NCI-H1417 treated with DMSO at 0.1 percent for 48 hours (cell line): ENCODE data around the gene TMEM129.

Experiments
- DNase-seq: peaks from one replicate; lab custom pipeline; 2025; lab: John Stamatoyannopoulos, UW

Gene TMEM129, protein sequence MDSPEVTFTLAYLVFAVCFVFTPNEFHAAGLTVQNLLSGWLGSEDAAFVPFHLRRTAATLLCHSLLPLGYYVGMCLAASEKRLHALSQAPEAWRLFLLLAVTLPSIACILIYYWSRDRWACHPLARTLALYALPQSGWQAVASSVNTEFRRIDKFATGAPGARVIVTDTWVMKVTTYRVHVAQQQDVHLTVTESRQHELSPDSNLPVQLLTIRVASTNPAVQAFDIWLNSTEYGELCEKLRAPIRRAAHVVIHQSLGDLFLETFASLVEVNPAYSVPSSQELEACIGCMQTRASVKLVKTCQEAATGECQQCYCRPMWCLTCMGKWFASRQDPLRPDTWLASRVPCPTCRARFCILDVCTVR

DNA sequence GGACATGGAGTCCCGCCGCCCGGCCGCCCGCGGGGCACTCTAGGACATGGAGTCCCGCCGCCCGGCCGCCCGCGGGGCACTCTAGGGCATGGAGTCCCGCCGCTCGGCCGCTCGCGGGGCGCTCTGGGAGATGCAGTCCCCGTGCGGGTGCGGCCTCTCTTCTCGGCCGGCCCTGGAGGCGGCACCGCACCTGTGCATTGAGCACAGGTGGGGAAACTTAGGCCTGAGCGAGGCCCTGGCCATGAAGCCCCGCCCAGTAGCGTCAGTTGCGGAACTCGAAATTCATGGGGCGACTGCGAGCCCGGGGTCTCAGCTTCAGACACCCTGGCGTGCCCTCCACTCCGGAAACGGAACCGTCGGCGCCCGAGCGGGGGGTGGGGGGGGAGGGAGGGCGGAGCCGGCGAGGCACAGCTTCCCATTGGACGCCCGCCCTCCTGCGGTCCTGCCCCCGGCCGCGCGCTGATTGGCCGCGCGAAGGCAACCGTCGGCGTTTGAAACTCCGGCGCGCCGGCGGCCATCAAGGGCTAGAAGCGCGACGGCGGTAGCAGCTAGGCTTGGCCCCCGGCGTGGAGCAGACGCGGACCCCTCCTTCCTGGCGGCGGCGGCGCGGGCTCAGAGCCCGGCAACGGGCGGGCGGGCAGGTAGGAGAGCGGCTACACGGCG lies at the start of gene TMEM129, which contains the start of gene TACC3:
Gene TMEM129, minus strand, starts transcription at position 321 of the 663 bp plus-strand sequence. CDS start 486 bp downstream, outside the sequence.
Gene TACC3, plus strand, starts transcription at position 519 of the 663 bp plus-strand sequence. CDS start 1,901 bp downstream, outside the sequence.
- DNase-seq: peak; percentile 76

DNA sequence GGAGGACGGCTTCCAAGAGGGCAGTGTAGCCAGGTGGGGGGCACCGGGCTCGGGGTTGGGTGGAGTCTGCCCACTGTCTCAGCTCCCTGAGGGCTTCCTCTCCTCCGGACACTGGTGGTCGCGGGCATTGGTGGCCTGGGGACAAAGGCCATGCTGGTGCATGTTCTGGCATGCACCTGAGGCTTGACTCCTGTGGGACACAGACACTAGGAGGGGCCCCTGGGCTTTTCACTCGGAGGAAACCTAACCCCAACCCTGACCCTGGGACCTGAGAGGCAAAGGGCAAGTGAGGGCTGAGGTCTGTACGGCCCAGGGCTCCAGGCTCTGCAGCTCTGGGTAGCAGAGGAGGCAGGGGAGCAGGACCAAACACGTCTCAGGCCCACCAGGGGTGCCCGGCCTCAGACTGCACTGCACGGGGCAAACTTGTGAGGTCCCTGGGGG lies 49.7 kb upstream of the TMEM129 start:
- DNase-seq: no peak

DNA sequence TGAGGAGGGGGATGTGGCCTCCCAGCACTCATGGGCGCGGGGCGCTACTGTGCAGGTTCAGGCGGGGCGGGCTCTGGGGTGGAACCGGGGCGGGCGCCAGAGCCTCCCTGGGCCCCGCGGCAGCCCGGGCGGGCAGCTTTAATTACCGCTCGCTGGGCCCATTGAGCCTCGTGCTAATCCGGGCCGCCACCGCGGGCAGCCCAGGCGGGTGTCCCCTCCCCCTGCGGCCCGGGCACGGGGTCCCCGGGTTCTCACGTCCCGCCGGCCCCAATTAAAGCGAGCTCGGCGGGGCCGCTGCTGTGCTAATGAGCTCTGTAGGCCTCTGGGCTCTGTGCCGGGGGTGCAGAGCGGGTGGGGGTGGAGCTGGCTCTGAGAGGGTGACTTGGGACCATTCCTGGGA lies 49.1 kb upstream of the TMEM129 start:
- no peak for DNase-seq

DNA sequence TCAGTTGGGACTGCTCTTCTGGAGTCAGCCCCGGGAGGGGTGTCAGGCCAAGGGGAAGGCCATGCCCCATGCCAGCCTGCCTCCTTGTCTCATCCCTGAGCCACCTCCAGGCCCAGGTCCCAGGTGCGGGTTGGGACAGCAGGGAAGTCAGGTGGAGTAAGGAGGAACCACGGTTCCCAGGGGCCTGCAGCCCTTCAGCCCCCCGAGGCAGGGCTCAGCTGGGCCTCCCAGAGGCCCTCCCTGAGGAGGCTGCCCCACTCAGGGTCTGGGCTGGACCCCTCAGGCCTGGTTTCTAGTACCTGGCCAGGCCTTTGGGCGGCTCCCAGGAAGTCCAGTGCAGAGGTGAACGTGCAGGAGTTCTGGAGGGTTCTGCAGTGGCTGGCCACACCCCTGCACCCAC lies 48.6 kb upstream of the TMEM129 start:
- no peak for DNase-seq

DNA sequence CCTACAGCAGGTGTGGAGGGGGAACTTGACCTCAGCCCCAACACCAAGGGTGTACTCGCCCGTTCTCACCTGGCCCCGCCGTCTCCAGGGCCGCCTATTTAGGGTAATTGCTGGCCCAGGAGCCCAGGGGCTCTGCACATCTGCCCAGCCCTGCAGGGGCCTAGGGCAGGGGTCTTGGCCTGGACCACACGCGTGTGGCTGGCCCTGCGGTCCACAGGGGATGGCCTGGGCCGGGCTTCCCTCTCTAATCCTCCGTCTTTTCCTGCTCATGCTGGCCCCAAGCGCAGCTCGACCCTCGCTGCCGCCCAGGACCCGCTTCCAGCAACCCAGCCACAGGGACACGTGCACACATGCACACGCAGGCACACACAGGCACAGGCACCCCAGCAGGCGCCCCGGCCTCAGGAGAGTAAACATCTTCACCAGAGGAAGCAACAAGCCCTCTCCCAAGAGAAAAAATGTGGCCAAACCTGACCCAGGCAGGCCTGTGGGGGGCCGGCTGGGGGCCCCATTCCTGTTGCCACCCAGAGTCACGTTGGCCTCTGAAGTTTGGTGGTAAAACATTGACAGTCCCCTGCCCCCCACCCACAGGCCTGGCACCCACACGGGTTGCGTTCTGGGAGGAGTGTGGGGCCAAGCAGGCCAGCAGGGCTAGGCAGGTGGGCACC lies 47.4 kb upstream of the TMEM129 start:
- DNase-seq: no peak

DNA sequence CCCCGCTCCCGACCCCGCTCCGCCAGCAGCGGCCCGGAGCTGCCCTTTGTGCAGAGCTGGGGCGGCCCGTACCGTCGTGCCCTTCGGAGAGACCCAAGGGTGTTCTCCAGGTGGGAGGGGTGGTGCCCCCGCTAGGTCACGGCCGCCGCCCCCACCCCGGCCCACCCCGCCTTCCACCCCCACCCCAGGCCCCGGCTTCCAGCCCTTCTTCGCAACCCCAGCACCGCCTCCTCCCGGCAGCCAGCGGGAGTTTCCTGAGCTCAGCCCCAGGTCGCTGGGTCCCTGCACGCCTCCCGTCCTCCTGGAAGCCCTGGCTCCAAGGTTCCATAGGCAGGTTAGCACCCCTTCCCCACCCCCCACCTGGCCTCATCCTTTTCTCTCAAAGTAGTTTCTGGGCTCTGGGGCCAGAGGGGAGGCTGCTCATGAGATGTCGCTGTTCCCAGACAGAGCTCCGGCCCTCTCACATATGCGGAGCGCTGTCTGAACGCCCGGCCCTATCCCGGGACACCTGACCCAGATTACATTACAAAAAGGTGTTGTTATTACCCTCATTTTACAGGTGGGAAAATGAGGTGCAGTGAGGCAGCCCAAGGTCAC lies 46.7 kb upstream of the TMEM129 start:
- no peak for DNase-seq

DNA sequence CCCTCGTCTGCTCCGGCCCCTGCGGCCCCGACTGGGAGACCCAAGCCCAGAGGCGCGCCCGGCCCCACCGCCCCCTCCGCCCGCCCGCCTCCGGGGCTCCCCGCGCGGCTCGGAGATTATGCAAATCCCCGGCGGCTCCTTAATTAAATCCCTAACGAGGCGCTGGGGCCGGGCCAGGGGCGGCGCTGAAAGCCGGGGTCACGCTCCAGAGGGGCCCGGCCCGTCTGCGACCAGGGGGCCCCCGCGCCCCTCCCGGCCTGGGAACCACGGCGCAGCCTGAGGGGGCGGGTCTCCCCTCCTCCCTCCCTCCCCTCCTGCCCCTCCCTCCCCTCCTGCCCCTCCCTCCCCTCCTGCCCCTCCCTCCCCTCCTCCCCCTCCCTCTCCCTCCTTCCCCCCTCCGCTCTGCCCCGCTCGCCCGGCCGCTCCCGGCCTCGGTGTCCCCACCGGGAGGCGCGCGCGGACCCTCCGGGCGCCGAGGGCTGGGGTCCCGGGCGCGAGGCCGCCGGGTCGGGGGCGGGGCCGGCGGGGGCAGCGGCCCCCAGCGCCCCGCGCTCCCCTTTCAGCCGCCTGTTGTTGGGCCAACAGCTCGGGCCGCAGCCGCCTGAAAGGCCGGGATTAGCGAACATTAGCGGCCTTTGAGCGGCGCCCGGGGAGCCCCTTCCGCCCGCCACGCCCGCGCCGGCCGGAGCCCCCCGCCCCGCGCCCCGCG lies 46.1 kb upstream of the TMEM129 start:
- DNase-seq: no peak

DNA sequence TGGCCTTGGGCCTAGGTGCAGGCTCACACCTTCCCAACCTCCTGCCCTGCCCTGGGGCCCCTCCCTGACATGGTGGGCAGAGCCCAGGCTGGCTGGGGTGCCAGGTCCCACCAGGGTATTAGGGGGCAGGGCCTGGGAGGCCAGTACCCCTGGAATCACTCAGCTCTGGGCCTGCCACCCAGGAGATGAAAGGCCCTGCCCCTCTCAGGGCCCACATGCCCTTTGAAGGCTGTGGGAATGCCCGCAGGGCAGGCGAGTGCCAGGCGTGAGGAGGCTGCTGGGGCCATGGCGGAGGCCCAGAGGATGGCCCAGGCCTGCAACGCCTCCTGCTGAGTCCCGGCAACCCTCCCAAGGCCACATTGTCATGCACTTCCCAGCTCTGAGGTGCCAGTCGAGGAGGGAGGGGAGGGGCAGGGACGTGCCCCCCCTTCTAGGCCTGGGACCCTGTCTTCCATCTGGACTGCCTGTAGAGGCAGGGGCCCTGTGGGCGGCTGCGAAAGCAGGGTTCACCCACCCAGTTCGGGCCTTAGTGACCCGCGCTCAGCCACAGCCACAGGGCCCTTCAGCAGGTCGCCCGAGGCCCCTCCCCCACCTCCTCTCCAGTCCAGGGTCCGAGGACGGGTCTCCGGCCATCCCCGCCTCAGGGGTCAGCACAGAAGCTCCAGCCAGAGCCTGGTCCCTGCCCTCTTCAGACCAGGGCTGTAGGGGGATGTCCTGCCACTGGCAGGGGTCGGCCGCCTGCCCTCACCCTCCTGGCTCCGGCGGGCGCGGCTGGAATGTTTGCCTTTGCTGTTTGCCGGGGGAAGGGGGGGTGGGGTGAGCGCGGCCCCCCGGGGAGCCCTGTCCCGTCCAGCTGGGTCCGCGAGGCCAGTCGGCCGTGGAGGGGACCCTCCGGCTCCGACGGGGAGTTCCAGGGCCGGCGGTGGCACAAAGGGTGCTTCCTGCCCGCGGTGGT lies 45.3 kb upstream of the TMEM129 start:
- DNase-seq: no peak

DNA sequence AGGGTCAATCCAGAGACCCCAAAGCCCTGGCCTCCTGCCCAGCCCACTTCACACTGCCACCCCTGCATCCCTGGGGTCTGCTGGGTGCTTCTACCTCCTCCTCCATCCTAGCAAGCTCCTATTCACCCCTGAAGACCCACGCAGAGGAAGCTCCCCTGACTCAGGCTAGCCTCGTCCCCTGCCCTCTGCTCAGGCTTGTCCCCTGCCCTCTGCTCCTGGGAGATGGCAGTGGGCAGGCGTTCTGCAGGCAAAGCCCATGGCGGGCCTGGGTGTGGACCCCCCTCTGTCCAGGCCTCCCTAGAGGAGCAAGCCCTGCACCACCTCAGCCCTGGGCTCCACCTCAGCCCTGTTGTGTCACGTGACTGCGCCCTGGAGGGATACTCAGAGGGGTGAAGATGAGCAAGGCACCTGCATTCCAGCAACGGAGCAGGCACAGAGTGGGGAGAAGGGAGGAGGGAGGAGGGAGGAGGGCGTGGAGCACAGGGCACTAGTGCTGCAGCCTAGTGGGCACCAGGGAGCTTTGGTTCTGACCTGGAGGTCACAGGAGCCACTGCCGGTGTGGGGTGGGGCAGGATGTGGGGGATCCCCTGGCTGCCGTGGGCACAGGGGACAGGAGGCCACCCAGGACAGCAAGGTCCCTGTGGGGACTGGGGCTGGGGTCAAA lies 44.4 kb upstream of the TMEM129 start:
- no peak for DNase-seq

DNA sequence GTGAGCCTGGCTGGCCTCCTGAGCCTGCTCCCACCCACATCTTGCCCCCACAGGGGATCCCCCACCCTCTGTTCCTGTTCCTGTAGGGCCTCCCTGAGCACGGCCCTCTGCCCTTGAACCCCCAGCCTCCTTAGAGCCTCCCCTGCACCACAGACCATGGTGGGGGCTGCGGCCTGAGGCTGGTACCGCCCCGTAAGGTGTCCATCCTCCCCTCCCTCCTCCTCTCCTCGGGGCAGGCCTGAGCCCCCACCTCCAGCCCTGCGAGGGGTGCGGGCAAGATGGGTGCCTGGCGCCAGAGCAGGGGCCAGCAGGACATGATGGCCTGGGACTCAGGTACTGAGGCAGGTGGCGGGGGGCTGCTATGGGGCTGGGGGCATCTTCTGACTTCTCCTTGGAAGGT lies 43.5 kb upstream of the TMEM129 start:
- no peak for DNase-seq

DNA sequence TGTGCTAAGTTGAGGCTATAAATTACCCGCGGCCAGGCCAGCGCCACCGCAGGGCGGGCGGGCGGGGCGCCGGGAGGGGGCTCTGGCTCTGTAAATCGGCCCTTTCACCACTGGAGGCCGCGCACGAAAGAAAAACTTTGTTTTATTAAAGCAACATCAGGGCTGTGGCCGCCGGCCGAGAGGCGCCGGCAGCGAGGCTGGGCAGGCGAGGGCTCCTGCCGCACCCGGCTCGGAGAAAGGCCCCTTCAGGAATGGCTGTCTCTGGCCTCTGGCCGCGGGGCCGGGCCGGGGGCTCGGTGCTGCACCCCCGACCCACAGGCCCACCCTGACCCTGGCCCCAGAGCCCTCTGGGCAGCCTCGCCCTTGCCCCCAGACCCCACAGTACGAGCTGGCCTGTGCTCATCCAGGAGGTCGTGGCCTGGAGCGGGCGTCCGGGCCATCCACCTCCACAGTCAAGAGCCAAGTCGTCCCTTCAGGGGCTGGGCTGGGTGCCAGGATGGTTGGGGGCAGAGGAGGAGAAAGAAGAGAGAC lies 42.5 kb upstream of the TMEM129 start:
- no peak for DNase-seq

DNA sequence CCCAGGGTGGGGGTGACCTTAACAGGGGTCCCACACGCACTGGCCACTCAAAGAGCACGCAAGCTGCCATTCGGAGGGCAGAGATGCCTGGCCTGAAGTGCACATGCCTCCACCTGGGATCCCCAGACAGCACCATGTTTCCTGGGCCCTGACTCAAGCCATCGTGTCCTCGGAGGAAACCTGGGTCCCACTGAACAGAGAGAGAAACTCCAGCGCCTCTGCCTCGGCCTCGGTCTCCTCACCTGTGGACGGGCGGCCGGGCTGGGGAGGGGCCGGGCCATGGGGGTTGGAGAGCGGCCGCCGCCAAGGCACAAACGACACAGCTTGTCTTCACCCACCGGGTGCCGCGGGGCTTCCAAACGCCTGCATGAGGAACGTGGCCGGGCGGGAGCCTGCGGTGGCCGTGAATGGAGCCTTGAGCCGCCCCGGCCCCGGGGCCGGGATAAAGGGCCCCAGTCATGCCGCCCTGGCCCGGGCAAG lies 42.0 kb upstream of the TMEM129 start:
- DNase-seq: no peak

DNA sequence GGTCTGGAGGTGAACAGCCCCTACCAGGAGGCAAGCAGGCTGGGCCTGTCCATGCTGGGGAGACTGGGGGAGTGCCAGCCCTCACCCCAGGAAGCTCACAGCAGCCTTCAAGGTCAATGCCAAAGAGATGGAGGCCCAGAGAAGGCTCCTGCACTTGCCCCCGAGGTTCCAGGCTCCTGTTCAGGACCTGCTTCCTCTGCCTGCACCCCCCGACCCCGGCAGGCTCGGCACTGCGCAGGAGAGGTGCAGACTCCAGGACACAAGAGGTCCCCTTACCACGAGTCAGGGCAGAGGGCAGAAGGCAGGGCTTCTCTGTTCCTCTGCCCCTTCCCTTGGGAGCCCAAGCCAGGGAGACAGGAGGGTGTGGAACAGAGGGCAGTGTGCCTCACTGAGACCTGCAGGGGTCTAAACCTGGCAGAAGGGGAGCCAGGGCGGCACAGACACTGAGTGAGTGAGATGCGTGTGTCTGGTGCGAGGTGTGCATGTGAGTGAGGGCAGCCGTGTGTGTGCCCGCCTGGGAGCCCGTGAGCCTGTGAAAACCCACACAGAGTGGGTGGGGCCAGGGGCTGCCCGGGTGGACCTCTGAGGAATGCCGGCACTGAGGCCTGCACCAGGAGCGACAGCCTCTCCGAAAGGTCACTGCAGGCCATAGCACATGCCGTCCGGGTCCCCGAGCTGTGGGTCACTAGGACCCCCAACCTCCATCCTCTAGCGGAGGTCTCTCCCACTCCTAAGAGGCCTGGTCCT lies 41.3 kb upstream of the TMEM129 start:
- DNase-seq: no peak

DNA sequence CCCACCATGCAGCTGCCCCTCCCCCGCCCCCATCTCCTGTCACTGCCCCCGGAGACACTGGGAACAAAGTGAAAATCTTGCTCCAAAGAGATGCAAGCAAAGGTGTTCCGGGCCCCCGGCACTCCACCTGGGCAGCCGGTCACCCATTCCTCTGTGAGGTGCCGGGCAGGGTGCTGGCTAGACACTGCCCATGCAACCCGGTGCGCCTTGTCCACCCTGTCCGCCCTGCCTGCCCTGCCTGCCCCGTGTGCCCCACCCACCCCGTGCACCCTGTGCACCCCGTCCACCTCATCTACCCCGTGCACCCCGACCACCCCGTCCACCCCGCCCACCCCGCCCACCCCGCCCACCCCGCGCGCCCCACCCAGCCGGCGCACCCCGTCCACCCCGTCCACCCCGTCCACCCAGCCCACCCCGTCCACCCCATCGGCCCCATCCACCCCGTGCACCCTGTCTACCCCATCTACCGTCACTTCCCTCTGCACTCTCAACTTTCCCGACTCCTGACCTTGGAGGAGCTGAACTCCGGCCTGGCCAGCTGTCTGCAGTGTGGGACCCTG lies 40.1 kb upstream of the TMEM129 start:
- no peak for DNase-seq

DNA sequence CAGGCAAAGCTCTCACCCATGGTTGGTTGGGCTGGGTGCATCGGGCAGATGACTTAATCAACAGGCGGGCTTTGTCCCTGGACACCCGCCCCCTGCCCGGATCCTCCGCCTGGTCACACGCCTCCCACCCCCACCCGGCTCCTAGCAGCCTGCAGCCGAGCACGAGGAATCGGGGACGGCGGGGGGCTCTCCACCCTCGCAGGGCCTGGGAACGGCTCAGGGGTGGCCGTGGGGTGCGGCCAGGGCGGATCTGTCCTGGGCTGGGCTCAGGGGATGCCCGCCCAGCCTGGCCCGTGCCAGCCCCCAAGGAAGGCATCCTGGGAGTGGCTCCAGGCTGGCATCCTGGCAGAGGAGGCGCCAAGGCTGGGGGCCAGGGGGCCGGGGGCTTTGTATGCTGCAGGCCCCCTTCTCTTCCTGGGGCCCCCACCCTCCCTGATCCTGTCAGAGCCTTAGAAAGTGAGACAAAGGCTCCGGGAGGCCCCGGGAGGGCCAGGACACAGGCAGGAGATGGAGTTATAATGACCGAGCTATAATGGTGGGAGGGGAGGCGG lies 39.5 kb upstream of the TMEM129 start:
- DNase-seq: no peak

DNA sequence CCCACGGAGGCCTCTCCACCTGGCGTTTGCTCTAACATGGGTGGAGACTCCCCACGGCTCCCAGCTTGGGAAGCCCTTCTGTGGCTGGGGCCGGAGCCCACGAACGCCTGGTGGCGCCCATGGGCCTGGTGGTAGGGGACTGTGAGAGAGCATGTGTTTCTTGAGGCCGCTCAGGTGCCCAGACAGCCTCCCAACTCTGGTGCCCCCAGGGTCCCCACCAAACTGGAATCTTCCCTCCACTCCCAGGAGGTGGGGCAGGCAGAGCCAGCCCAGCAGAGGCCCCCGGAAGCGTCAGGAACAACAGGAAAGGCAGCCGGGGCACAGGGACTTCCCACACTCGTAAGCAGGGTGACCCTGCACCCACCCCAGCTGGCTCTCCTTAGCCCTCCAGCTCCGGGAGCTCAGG lies 38.7 kb upstream of the TMEM129 start:
- no peak for DNase-seq

DNA sequence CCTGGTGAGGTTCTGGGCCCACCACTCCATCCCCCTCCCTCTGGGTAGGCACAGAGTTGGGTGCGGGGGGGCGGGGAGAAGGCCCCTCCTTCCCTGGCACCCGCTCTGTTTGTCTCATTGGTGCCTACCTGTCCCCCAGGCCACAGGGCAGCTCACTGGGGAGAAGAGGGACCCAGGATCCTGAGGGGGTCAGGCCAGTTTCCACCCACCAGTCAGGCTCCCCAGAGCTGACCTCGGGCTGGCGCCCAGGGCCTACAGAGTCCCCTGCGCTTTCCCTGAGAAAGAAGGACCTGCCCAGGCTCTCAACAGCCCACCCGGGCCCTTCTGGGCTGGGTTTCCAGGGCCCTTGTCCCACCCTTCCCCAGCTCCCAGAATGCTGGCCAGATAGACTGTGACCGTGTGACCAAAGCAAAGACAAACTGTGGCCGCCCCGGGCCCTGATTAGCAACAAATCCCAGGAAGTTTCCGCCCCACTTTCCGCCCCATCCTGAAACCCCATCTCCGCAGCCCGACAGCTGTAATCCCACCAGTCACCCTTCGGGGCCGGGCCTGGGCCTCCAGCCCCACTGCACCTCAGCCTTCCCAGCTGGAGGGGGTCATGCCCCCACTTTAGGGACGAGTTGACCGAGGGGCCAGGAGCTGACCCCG lies 38.2 kb upstream of the TMEM129 start:
- no peak for DNase-seq
